ENCODE measurements around the gene COL4A4. TPM values are rescaled to one million over a fixed set of nuclear protein-coding genes. Genes with fewer than 3 reads are reported as not detected.
"Not testable (repeated sequence)": the region's sequence is repeated elsewhere in the genome, so short reads cannot be mapped to it uniquely, and the experiment has no call there.

COL4A4 gene
- total RNA-seq, 4 donors from 2014 or later, result 0.53 to 24.8 (median 0.95) TPM

DNA sequence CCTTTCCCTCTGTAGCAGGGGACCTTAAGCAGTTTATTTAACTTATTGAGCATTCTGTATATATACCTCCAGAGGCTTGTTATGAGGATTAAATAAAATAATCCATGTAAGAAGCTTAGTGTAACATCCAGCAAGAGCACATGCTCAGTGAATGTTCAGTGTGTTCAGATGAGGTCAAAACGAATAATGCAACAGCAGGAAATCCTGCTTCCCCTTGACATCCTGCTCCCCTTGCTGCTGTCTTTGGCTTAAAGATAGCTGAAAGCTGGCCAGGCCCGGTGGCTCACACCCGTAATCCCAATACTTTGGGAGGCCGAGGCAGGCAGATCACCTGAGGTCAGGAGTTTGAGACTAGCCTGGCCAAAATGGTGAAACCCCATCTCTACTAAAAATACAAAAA, 68.7 kb downstream of the COL4A4 start:
- Histone ChIP-seq H3K27me3 (no peaks in the 10 kb centered on the region), H3K4me1 (no peaks in the 10 kb centered on the region), H3K4me3 (no peak overlapping the region), H3K36me3 (no peaks in the 10 kb centered on the region), H3K9me3 (peaks cover 0 to 7% (median 0%) of the 10 kb centered on the region in 4 donors), H3K27ac (no peak overlapping the region)
- TF ChIP-seq, protein P1, sequence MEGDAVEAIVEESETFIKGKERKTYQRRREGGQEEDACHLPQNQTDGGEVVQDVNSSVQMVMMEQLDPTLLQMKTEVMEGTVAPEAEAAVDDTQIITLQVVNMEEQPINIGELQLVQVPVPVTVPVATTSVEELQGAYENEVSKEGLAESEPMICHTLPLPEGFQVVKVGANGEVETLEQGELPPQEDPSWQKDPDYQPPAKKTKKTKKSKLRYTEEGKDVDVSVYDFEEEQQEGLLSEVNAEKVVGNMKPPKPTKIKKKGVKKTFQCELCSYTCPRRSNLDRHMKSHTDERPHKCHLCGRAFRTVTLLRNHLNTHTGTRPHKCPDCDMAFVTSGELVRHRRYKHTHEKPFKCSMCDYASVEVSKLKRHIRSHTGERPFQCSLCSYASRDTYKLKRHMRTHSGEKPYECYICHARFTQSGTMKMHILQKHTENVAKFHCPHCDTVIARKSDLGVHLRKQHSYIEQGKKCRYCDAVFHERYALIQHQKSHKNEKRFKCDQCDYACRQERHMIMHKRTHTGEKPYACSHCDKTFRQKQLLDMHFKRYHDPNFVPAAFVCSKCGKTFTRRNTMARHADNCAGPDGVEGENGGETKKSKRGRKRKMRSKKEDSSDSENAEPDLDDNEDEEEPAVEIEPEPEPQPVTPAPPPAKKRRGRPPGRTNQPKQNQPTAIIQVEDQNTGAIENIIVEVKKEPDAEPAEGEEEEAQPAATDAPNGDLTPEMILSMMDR (IDR thresholded peaks at IDR 0.05), result no peak
- TF ChIP-seq POLR2A (IDR thresholded peaks at IDR 0.05), result no peak
- no peak for DNase-seq

DNA sequence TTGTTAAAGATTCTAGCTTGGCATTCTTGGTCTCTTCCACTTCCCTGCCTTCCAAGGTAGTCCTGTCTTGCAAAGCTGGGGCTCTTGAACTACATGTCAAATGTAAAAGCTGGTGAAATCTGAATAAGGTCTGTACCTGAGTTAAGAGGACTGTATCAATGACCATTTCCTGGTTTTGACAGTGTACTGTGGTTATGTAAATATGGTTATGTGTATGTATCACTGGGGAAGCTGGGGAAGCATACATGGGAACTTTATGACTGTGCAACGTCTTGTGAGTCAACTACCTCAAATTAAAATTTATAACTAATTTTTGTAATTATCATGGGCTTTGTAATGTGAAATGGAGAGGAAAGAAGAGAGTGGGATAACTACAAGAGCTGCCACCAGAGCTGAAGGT, 81.7 kb downstream of the COL4A4 start:
- Histone ChIP-seq H3K27ac (no peak overlapping the region), H3K4me1 (no peaks in the 10 kb centered on the region), H3K9me3 (no peaks in the 10 kb centered on the region), H3K4me3 (no peak overlapping the region), H3K27me3 (no peaks in the 10 kb centered on the region), H3K36me3 (no peaks in the 10 kb centered on the region)
- TF ChIP-seq, protein P1 (IDR thresholded peaks at IDR 0.05), result no peak
- TF ChIP-seq POLR2A (IDR thresholded peaks at IDR 0.05), result no peak
- no peak for DNase-seq

DNA sequence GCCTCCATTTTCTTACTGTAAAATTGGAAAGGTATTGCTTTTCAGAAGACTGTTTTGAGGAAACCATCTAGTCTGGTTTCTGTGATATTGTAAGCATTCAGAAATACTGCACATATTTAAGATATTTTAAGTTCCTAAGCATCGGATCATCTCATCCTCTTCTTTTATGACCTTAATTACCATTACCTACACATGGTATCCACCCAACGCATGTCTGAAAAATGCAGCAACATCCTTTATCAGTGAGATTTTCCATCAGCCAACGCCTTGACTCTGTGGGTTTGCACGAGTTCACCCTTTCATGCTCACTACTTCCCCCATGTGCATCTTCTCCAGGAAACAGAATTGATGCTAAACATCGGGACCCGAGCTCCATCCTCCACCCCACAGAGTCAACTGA, 84.3 kb downstream of the COL4A4 start:
- TF ChIP-seq, protein P1 (IDR thresholded peaks at IDR 0.05), result no peak
- no peak for TF ChIP-seq POLR2A (IDR thresholded peaks at IDR 0.05)
- DNase-seq, result no peak
- no peak overlapping the region for H3K4me3 ChIP-seq
- no peak overlapping the region for H3K27ac ChIP-seq
- H3K4me1 ChIP-seq, result no peaks in the 10 kb centered on the region
- no peaks in the 10 kb centered on the region for H3K27me3 ChIP-seq
- no peaks in the 10 kb centered on the region for H3K36me3 ChIP-seq
- no peaks in the 10 kb centered on the region for H3K9me3 ChIP-seq

DNA sequence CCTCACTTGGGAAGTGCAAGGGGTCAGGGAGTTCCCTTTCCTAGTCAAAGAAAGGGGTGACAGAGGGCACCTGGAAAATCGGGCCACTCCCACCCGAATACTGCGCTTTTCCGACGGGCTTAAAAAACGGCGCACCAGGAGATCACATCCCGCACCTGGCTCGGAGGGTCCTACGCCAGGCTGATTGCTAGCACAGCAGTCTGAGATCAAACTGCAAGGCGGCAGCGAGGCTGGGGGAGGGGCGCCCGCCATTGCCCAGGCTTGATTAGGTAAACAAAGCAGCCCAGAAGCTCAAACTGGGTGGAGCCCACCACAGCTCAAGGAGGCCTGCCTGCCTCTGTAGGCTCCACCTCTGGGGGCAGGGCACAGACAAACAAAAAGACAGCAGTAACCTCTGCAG, 98.9 kb downstream of the COL4A4 start:
- not testable (repeated sequence) for H3K36me3 ChIP-seq, H3K9me3 ChIP-seq, H3K4me3 ChIP-seq, DNase-seq, H3K27me3 ChIP-seq, H3K4me1 ChIP-seq, H3K27ac ChIP-seq

DNA sequence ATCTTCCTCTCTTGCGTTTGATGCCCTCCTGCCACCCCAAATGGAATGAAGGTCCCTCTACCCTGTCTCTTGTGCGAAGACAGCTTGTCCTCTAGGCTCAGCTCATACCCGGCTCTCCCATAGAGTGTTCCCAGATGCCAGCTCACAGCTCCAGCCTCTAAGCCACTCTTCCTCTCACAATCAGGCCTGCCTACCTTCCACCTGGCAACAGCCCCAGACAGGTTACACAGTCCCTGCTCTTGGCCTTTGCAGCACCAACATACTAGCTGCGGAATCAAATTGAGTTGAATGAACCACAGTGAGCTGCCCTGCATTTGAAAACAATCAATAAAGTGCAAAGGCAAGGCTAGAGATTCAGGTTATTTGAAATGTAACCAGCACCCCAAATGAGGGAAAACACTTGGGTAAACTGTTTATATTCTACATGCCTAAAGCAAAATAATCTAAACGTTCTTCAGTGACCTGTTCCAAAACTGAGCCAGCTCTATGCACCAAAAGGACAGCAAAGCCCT, 105.1 kb downstream of the COL4A4 start:
- no peak for TF ChIP-seq POLR2A (IDR thresholded peaks at IDR 0.05)
- TF ChIP-seq, protein P1 (IDR thresholded peaks at IDR 0.05), result no peak
- Histone ChIP-seq H3K4me3 (no peak overlapping the region), H3K4me1 (no peaks in the 10 kb centered on the region), H3K27ac (no peak overlapping the region), H3K9me3 (no peaks in the 10 kb centered on the region), H3K27me3 (no peaks in the 10 kb centered on the region), H3K36me3 (no peaks in the 10 kb centered on the region)
- DNase-seq, result no peak

DNA sequence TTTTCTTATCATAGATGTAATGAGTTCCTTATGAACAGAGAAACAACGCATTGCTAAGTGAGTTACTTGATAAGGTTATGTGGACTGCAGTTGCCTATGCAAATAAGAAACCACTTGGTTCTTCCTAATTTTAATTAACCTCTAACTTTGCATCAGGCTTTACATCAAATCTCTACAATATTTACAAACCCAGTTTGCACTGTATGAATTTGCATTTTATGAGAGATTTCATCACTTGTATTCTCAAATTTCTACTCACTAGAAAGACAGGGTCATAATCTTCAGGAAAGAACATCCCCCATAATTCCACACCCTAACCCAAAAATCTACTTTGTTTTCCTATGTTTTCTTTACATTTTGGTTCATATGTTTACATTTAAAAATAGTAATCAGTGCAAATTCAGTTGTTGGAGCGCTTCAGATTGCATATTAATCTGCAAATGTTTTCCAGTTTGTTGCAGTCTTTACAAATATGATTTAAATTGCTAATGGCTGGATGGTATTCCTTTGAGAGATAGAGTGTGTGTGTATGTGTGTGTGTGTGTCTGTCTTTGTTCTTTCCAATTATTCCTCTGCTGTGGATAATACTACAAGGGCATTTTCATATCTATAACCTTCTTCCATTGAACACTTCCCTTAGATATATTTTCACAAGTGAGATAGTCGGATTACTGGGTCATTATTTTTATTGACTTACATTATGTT, 106.1 kb downstream of the COL4A4 start:
- no peaks in the 10 kb centered on the region for H3K4me1 ChIP-seq
- TF ChIP-seq, protein P1 (IDR thresholded peaks at IDR 0.05), result no peak
- no peak overlapping the region for H3K27ac ChIP-seq
- DNase-seq, result no peak
- no peaks in the 10 kb centered on the region for H3K9me3 ChIP-seq
- no peak overlapping the region for H3K4me3 ChIP-seq
- no peaks in the 10 kb centered on the region for H3K27me3 ChIP-seq
- H3K36me3 ChIP-seq, result no peaks in the 10 kb centered on the region

Data from Peyer's patch (tissue), 4 donors.